ENCODE results near the gene SMAD7. TPM values are rescaled to one million over a fixed set of nuclear protein-coding genes. Genes with fewer than 3 reads are reported as not detected.

SMAD7 gene
- polyA plus RNA-seq, 3 donors, result 1.4 to 9.4 (median 1.5) TPM

DNA sequence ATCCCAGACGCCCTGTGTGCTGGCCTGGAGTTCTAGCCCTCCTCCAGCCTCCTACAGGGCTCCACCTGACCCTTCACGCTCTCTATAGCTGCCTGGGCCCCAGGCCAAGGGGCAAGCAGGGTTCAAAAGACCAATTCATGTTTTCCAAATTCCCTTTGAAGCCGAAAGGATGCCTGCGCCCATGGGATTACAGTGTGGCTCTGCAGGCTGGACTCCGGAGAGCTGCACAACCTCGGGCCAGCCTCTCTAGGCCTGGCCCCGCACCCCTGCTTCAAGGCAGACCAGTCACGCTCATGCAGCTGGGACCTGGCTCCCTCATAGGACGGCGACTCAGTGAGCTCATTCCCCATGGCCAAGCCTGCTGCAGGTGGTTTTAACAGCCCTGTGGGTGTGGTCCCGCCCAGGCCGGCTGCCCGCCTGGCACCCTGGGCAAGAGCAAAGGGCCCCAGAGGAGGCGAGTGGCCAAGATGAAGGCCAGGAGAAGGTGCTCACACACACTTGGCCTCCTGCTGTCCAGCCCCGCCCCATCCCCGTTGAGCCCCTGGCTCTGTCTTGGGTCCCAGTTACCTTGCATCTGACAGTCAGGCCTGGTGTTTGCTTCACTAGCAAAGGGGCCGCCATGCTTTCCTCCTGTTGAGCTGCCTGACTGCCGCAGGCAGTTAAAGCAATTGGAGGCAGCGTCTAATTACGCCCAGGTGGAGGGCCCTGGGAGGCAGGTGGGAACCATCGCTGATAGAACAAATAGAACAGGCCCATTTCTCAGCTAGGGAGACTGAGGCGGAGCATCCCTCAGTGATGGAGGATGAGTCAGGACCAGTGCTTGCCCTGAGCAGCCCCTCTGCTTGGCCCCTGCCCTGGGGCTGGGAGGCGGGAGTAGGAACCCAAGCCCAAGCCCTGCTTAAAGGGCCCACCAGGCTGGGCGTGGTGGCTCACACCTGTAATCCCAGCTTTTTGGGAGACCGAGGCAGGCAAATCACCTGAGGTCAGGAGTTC, 56.9 kb downstream of the SMAD7 start:
- Histone ChIP-seq H3K27ac (ENCODE audit: low read depth in 1 of 2, low read length in 2 of 2) (no peak overlapping the region), H3K9me3 (replicated peaks in 1 of 2; ENCODE audit: control insufficient read depth in 1 of 2, insufficient read depth in 1 of 2, low read length in 2 of 2) (no peaks in the 10 kb centered on the region), H3K4me2 (replicated peaks; ENCODE audit: extremely low read depth, low read length, poor library complexity, severe bottlenecking) (no peak overlapping the region), H3K27me3 (ENCODE audit: control insufficient read depth in 2 of 2, insufficient read depth in 2 of 2, low read length in 2 of 2) (no peaks in the 10 kb centered on the region), H3K4me3 (replicated peaks in 1 of 3; ENCODE audit: low read depth in 2 of 3, low read length in 3 of 3) (no peak overlapping the region), H2AFZ (ENCODE audit: insufficient read depth, low read depth, low read length, poor library complexity, severe bottlenecking) (no peak overlapping the region), H4K20me1 (ENCODE audit: insufficient read depth, low read length) (no peaks in the 10 kb centered on the region), H3K36me3 (replicated peaks in 1 of 2; ENCODE audit: control insufficient read depth in 1 of 2, insufficient read depth in 2 of 2, low read length in 2 of 2) (no peaks in the 10 kb centered on the region), H3K4me1 (ENCODE audit: control insufficient read depth in 1 of 2, insufficient read depth in 2 of 2, low read length in 2 of 2) (peaks cover 34 to 36% of the 10 kb centered on the region in 2 donors), H3K9ac (ENCODE audit: insufficient read depth, low read length, poor library complexity, severe bottlenecking) (no peak overlapping the region), H3K79me2 (ENCODE audit: insufficient read depth, low read length) (no peaks in the 10 kb centered on the region)
- 97% methylated on average over 25 of the region's 25 CpGs for WGBS (ENCODE audit: insufficient coverage)
- Mint-ChIP-seq H3K27me3 (ENCODE audit: low read depth in 3 of 3) (peaks cover 0 to 1% (median 0%) of the 10 kb centered on the region in 3 donors), H3K9me3 (peaks cover 0 to 1% (median 0%) of the 10 kb centered on the region in 7 donors), H3K36me3 (peaks cover 0 to 3% of the 10 kb centered on the region in 2 donors), H3K27ac (no peak overlapping the region), H3K4me3 (no peak overlapping the region), H3K4me1 (peaks cover 37% of the 10 kb centered on the region)
- no peak for TF ChIP-seq CTCF (IDR thresholded peaks at IDR 0.05)
- intact Hi-C loops (cut with micrococcal nuclease), result loop anchor here in 1 of 2 donors (10.0 kb wide), 1 partner anchor 219 kb away; no protein-coding TSS in a partner anchor
- no peak for DNase-seq

- no peak overlapping the region for H2AFZ ChIP-seq (ENCODE audit: insufficient read depth, low read depth, low read length, poor library complexity, severe bottlenecking)
- H3K36me3 Mint-ChIP-seq, result peaks cover 0 to 3% of the 10 kb centered on the region in 2 donors
- H3K36me3 ChIP-seq (replicated peaks in 1 of 2; ENCODE audit: control insufficient read depth in 1 of 2, insufficient read depth in 2 of 2, low read length in 2 of 2), result no peaks in the 10 kb centered on the region
- H3K27me3 Mint-ChIP-seq (ENCODE audit: low read depth in 3 of 3), result peaks cover 0 to 1% (median 0%) of the 10 kb centered on the region in 3 donors
- no peak overlapping the region for H3K27ac ChIP-seq (ENCODE audit: low read depth in 1 of 2, low read length in 2 of 2)
- H3K9ac ChIP-seq (ENCODE audit: insufficient read depth, low read length, poor library complexity, severe bottlenecking), result no peak overlapping the region
- no peak overlapping the region for H3K4me3 Mint-ChIP-seq
- peak overlapping the region in 1 of 7 donors; percentile 7 for H3K27ac Mint-ChIP-seq
- H3K4me1 Mint-ChIP-seq, result peaks cover 29% of the 10 kb centered on the region
- DNase-seq, result no peak
- no peaks in the 10 kb centered on the region for H3K9me3 ChIP-seq (replicated peaks in 1 of 2; ENCODE audit: control insufficient read depth in 1 of 2, insufficient read depth in 1 of 2, low read length in 2 of 2)
- WGBS (ENCODE audit: insufficient coverage), result 100% methylated on average over 4 of the region's 14 CpGs
- H3K27me3 ChIP-seq (ENCODE audit: control insufficient read depth in 2 of 2, insufficient read depth in 2 of 2, low read length in 2 of 2), result no peaks in the 10 kb centered on the region
- peaks cover 27 to 29% of the 10 kb centered on the region in 2 donors for H3K4me1 ChIP-seq (ENCODE audit: control insufficient read depth in 1 of 2, insufficient read depth in 2 of 2, low read length in 2 of 2)
- peaks cover 0 to 1% (median 0%) of the 10 kb centered on the region in 7 donors for H3K9me3 Mint-ChIP-seq
- intact Hi-C loops (cut with micrococcal nuclease), result loop anchor here in 1 of 2 donors (10.0 kb wide), 1 partner anchor 218 kb away; no protein-coding TSS in a partner anchor
- H3K79me2 ChIP-seq (ENCODE audit: insufficient read depth, low read length), result no peaks in the 10 kb centered on the region
- H4K20me1 ChIP-seq (ENCODE audit: insufficient read depth, low read length), result no peaks in the 10 kb centered on the region
- no peak overlapping the region for H3K4me3 ChIP-seq (replicated peaks in 1 of 3; ENCODE audit: low read depth in 2 of 3, low read length in 3 of 3)
- H3K4me2 ChIP-seq (replicated peaks; ENCODE audit: extremely low read depth, low read length, poor library complexity, severe bottlenecking), result no peak overlapping the region
- TF ChIP-seq CTCF (IDR thresholded peaks at IDR 0.05), result no peak
Measured at GRCh38 chr18:48893061-48893607, 57.6 kb downstream of the SMAD7 start.
